Esophagus muscularis mucosa (tissue), 4 donors: ENCODE measurements around the gene RTN3. TPM values are rescaled to one million over a fixed set of nuclear protein-coding genes. Genes with fewer than 3 reads are reported as not detected.

ENCODE experiments used
- DNase-seq: peaks from one replicate; pipeline ENCODE4 v3.0.0-alpha.2; 2017; ENCODE audit errors: extremely low spot score
- H3K27ac ChIP-seq, 4 donors: fragments of 200-600 bp; sonication (generic); replicated peaks in 1 of 4; 1 replicate in 3 of 4; 2 replicates in 1 of 4; pipeline ENCODE4 v1.5.1; 2016 to 2019; ENCODE audit warnings: mild to moderate bottlenecking in 1 of 4
- H3K27me3 ChIP-seq, 4 donors: fragments of 200-600 bp; sonication (generic); one replicate each; pipeline versions ENCODE4 v1.5.1 to v1.6.0; 2016 to 2019
- H3K36me3 ChIP-seq, 4 donors: fragments of 200-600 bp; sonication (generic); one replicate each; pipeline ENCODE4 v1.5.1; 2016 to 2019
- H3K4me1 ChIP-seq, 4 donors: fragments of 200-600 bp; sonication (generic); one replicate each; pipeline ENCODE4 v1.5.1; 2016 to 2019
- H3K4me3 ChIP-seq, 4 donors: fragments of 200-600 bp; sonication (generic); 1 replicate in 2 of 4; 2 replicates in 2 of 4; pipeline ENCODE4 v1.5.1; 2016 to 2019; ENCODE audit warnings: mild to moderate bottlenecking in 4 of 4, moderate library complexity in 1 of 4
- H3K9me3 ChIP-seq, 4 donors: fragments of 200-600 bp; sonication (generic); 1 replicate in 3 of 4; 2 replicates in 1 of 4; pipeline ENCODE4 v1.5.1; 2016 to 2019
- CTCF ChIP-seq, 3 experiments: fragments of 200-600 bp in 2 of 3; fragments of 450-650 bp in 1 of 3; sonication (generic) in 2 of 3; IDR thresholded peaks; one replicate each; pipeline ENCODE4 v1.5.1; 2017 to 2019; ENCODE audit warnings: antibody characterized with exemption in 3 of 3, mild to moderate bottlenecking in 2 of 3, moderate library complexity in 1 of 3
- EP300 ChIP-seq: sonication (generic); formaldehyde crosslinking; IDR thresholded peaks from one replicate; pipeline ENCODE4 v1.6.1; 2017; ENCODE audit warnings: antibody characterized with exemption
- POLR2A ChIP-seq: fragments of 450-650 bp; IDR thresholded peaks from one replicate; pipeline ENCODE4 v1.6.1; 2017; ENCODE audit warnings: antibody characterized with exemption, moderate library complexity, mild to moderate bottlenecking, low read depth
- POLR2AphosphoS5 ChIP-seq, 2 donors: sonication (generic); formaldehyde crosslinking; IDR thresholded peaks; one replicate each; pipeline ENCODE4 v1.6.1; 2017; ENCODE audit warnings: antibody characterized with exemption in 2 of 2
- WGBS: methylation state at CpG from one replicate; pipeline ENCODE4 v1.1.5; 2018; 5-methylcytosine and 5-hydroxymethylcytosine counted together
- intact Hi-C: fragments of 100-400 bp; cut with DNase I; formaldehyde crosslinking; loops from one replicate; pipeline ENCODE4 v1.15.1; 2023
- total RNA-seq, 4 donors: library from RNA; depleted of rRNA; stranded (reverse); fragments of >200 nt; gene quantifications; one replicate each; pipeline versions ENCODE4 v1.1.0 to v1.2.1, GENCODE V29; 2016

The RTN3 gene
- total RNA-seq, 4 donors from 2014 or later, result 79.5 to 97.4 (median 87.1) TPM

GRCh38 chr11:63763496-63764339, 82.4 kb downstream of the RTN3 start:
- H3K36me3 ChIP-seq, result peaks cover 0 to 36% (median 11%) of the 10 kb centered on the region in 4 donors
- TF ChIP-seq EP300, result no peak
- no peak for TF ChIP-seq CTCF (IDR thresholded peaks at IDR 0.05)
- TF ChIP-seq POLR2AphosphoS5 (IDR thresholded peaks at IDR 0.05), result peak; percentile 61 to 72
- H3K9me3 ChIP-seq, result no peaks in the 10 kb centered on the region
- intact Hi-C loops, result loop anchor here (10.0 kb wide), 1 partner anchor 391 kb away; no protein-coding TSS in a partner anchor
- H3K4me3 ChIP-seq, result peak overlapping the region; percentile 57 to 67 (median 65)
- peaks cover 45 to 63% (median 61%) of the 10 kb centered on the region in 4 donors for H3K4me1 ChIP-seq
- peak overlapping the region; percentile 86 to 93 (median 92) for H3K27ac ChIP-seq
- WGBS, result 43% methylated on average over 50 of the region's 82 CpGs
- no peaks in the 10 kb centered on the region for H3K27me3 ChIP-seq
- no peak for DNase-seq

- no peaks in the 10 kb centered on the region for H3K9me3 ChIP-seq
- H3K36me3 ChIP-seq, result peaks cover 0 to 31% (median 8%) of the 10 kb centered on the region in 4 donors
- peak overlapping the region; percentile 57 to 67 (median 65) for H3K4me3 ChIP-seq
- 47% methylated on average over 14 of the region's 23 CpGs for WGBS
- intact Hi-C loops, result loop anchor here (10.0 kb wide), 1 partner anchor 390 kb away; no protein-coding TSS in a partner anchor
- peak overlapping the region; percentile 86 to 93 (median 92) for H3K27ac ChIP-seq
- H3K4me1 ChIP-seq, result peaks cover 45 to 65% (median 64%) of the 10 kb centered on the region in 4 donors
- TF ChIP-seq POLR2A, result no peak
- no peak for TF ChIP-seq CTCF (IDR thresholded peaks at IDR 0.05)
- TF ChIP-seq EP300, result no peak
- no peak for TF ChIP-seq POLR2AphosphoS5 (IDR thresholded peaks at IDR 0.05)
- no peaks in the 10 kb centered on the region for H3K27me3 ChIP-seq
- DNase-seq, result no peak
Measured at GRCh38 chr11:63764340-63764678, 83.0 kb downstream of the RTN3 start.

GRCh38 chr11:63764679-63765647, 83.7 kb downstream of the RTN3 start:
- no peaks in the 10 kb centered on the region for H3K9me3 ChIP-seq
- no peak for DNase-seq
- H3K36me3 ChIP-seq, result peaks cover 0 to 31% (median 7%) of the 10 kb centered on the region in 4 donors
- peaks cover 48 to 71% (median 70%) of the 10 kb centered on the region in 4 donors for H3K4me1 ChIP-seq
- peak overlapping the region; percentile 86 to 93 (median 92) for H3K27ac ChIP-seq
- no peak for TF ChIP-seq EP300
- no peak for TF ChIP-seq POLR2A
- no peak for TF ChIP-seq POLR2AphosphoS5 (IDR thresholded peaks at IDR 0.05)
- TF ChIP-seq CTCF (IDR thresholded peaks at IDR 0.05), result no peak
- peak overlapping the region; percentile 57 to 67 (median 65) for H3K4me3 ChIP-seq
- H3K27me3 ChIP-seq, result no peaks in the 10 kb centered on the region
- intact Hi-C loops, result loop anchor here (5.0 to 10.0 kb wide), 2 partner anchors 182 to 390 kb away; no protein-coding TSS in a partner anchor
- WGBS, result 58% methylated on average over 6 of the region's 30 CpGs

- H3K36me3 ChIP-seq, result peaks cover 0 to 26% (median 2%) of the 10 kb centered on the region in 4 donors
- intact Hi-C loops, result loop anchor here (5.0 to 10.0 kb wide), 2 partner anchors 182 to 389 kb away; no protein-coding TSS in a partner anchor
- no peak overlapping the region for H3K4me3 ChIP-seq
- peak overlapping the region; percentile 86 to 93 (median 92) for H3K27ac ChIP-seq
- peaks cover 51 to 76% (median 75%) of the 10 kb centered on the region in 4 donors for H3K4me1 ChIP-seq
- H3K9me3 ChIP-seq, result no peaks in the 10 kb centered on the region
- WGBS, result 81% methylated on average over 7 of the region's 18 CpGs
- DNase-seq, result no peak
- no peak for TF ChIP-seq CTCF (IDR thresholded peaks at IDR 0.05)
- no peaks in the 10 kb centered on the region for H3K27me3 ChIP-seq
Measured at GRCh38 chr11:63765688-63766241, 84.5 kb downstream of the RTN3 start.
